ENCODE measurements around the gene FCHO2. TPM values are rescaled to one million over a fixed set of nuclear protein-coding genes. Genes with fewer than 3 reads are reported as not detected.

FCHO2 gene
- total RNA-seq, 1 donor from 2014 or later = 48.0 TPM

GRCh38 chr5:72988769-72989168 is 32.9 kb downstream of the FCHO2 start:
- Mint-ChIP-seq H3K4me3 (ENCODE audit: unreplicated experiment) (no peak overlapping the region), H3K9me3 (ENCODE audit: unreplicated experiment) (peaks cover 11% of the 10 kb centered on the region), H3K27ac (ENCODE audit: unreplicated experiment) (no peak overlapping the region), H3K36me3 (ENCODE audit: unreplicated experiment) (peaks cover 41% of the 10 kb centered on the region), H3K27me3 (ENCODE audit: unreplicated experiment) (no peaks in the 10 kb centered on the region), H3K4me1 (ENCODE audit: unreplicated experiment) (peaks cover 6% of the 10 kb centered on the region)
- no peak for DNase-seq (ENCODE audit: extremely low spot score, unreplicated experiment)
- no peak for TF ChIP-seq CTCF (IDR thresholded peaks at IDR 0.05)

- no peaks in the 10 kb centered on the region for H3K27me3 Mint-ChIP-seq (ENCODE audit: unreplicated experiment)
- peaks cover 6% of the 10 kb centered on the region for H3K4me1 Mint-ChIP-seq (ENCODE audit: unreplicated experiment)
- no peak overlapping the region for H3K27ac Mint-ChIP-seq (ENCODE audit: unreplicated experiment)
- no peak overlapping the region for H3K4me3 Mint-ChIP-seq (ENCODE audit: unreplicated experiment)
- H3K9me3 Mint-ChIP-seq (ENCODE audit: unreplicated experiment) = peaks cover 14% of the 10 kb centered on the region
- TF ChIP-seq CTCF (IDR thresholded peaks at IDR 0.05) = no peak
- DNase-seq (ENCODE audit: extremely low spot score, unreplicated experiment) = no peak
- peaks cover 39% of the 10 kb centered on the region for H3K36me3 Mint-ChIP-seq (ENCODE audit: unreplicated experiment)
Measured at GRCh38 chr5:72991394-72991793, 35.6 kb downstream of the FCHO2 start.

GRCh38 chr5:72994578-72994977 is 38.7 kb downstream of the FCHO2 start:
- no peak for DNase-seq (ENCODE audit: extremely low spot score, unreplicated experiment)
- H3K4me1 Mint-ChIP-seq (ENCODE audit: unreplicated experiment) = no peaks in the 10 kb centered on the region
- H3K27me3 Mint-ChIP-seq (ENCODE audit: unreplicated experiment) = no peaks in the 10 kb centered on the region
- no peak overlapping the region for H3K4me3 Mint-ChIP-seq (ENCODE audit: unreplicated experiment)
- peaks cover 14% of the 10 kb centered on the region for H3K9me3 Mint-ChIP-seq (ENCODE audit: unreplicated experiment)
- peaks cover 47% of the 10 kb centered on the region for H3K36me3 Mint-ChIP-seq (ENCODE audit: unreplicated experiment)
- H3K27ac Mint-ChIP-seq (ENCODE audit: unreplicated experiment) = no peak overlapping the region
- TF ChIP-seq CTCF (IDR thresholded peaks at IDR 0.05) = no peak

DNA sequence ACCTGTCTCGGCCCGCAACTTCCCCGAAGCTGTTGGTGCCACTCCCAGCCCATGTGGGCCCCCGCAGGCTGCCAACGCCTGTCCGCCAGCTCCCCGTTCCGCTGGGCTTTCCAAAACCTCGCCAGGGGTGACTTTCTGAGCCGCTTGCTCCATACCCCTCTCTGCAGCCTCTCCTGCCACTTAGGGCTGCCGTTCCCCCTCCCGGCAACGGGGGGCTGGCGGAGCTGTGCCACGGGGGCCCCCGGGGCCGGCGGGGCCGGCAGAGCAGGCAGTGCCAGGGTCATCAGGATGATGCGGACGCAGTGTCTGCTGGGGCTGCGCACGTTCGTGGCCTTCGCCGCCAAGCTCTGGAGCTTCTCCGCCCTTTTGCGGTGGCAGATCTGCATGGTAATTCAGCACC is 40.8 kb downstream of the FCHO2 start:
- no peak for DNase-seq (ENCODE audit: extremely low spot score, unreplicated experiment)
- H3K9me3 Mint-ChIP-seq (ENCODE audit: unreplicated experiment) = peaks cover 14% of the 10 kb centered on the region
- H3K36me3 Mint-ChIP-seq (ENCODE audit: unreplicated experiment) = peaks cover 42% of the 10 kb centered on the region
- no peak overlapping the region for H3K4me3 Mint-ChIP-seq (ENCODE audit: unreplicated experiment)
- H3K4me1 Mint-ChIP-seq (ENCODE audit: unreplicated experiment) = no peaks in the 10 kb centered on the region
- no peak overlapping the region for H3K27ac Mint-ChIP-seq (ENCODE audit: unreplicated experiment)
- H3K27me3 Mint-ChIP-seq (ENCODE audit: unreplicated experiment) = no peaks in the 10 kb centered on the region
- no peak for TF ChIP-seq CTCF (IDR thresholded peaks at IDR 0.05)

DNA sequence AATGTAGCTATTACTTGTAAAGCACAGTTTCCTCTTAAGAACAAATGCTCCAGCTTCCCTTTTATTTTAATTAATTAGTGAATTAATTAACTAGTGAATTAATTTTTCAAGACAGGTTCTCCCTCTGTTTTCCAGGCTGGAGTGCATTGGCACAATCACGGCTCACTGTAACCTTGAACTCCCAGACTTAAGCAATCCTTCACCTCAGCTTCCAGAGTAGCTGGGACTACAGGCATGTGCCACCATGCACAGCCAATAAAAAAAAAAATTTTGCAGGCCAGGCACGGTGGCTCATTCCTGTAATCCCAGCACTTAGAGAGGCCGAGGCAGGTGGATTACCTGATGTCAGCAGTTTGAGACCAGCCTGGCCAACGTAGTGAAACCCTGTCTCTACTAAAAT is 44.1 kb downstream of the FCHO2 start:
- Mint-ChIP-seq H3K27ac (ENCODE audit: unreplicated experiment) (no peak overlapping the region), H3K27me3 (ENCODE audit: unreplicated experiment) (no peaks in the 10 kb centered on the region), H3K9me3 (ENCODE audit: unreplicated experiment) (no peaks in the 10 kb centered on the region), H3K4me3 (ENCODE audit: unreplicated experiment) (no peak overlapping the region), H3K4me1 (ENCODE audit: unreplicated experiment) (no peaks in the 10 kb centered on the region), H3K36me3 (ENCODE audit: unreplicated experiment) (peaks cover 17% of the 10 kb centered on the region)
- no peak for DNase-seq (ENCODE audit: extremely low spot score, unreplicated experiment)
- TF ChIP-seq CTCF (IDR thresholded peaks at IDR 0.05) = no peak

Measured in osteocyte (in vitro differentiated cells).